WTC11 (cell line): ENCODE measurements around the gene CWH43. TPM values are rescaled to one million over a fixed set of nuclear protein-coding genes. Genes with fewer than 3 reads are reported as not detected.

ENCODE experiments used
- ATAC-seq: fragments of 200-7000 bp; cut with Tn5 transposase; 2 replicates; pipeline ENCODE4 v1.10.0; 2021; ENCODE audit warnings: mild to moderate bottlenecking, moderate library complexity
- Bru-seq: library from RNA; stranded (reverse); fragments of 400-500 nt; gene quantifications from one replicate; lab custom pipeline; 2021; lab: Mats Ljungman, UMichigan
- CTCF ChIA-PET: fragments of 300-600 bp; sonication (Branson Sonifier 250); formaldehyde crosslinking; loops from one replicate; lab custom pipeline; 2021; ENCODE audit warnings: antibody characterized with exemption; lab: Charles Lee
- POLR2A ChIA-PET: fragments of 350-600 bp; sonication (Branson Sonifier 250); formaldehyde crosslinking; loops from one replicate; lab custom pipeline; 2021; ENCODE audit warnings: antibody characterized with exemption; lab: Charles Lee
- DNase-seq: peaks from one replicate; pipeline ENCODE4 v3.0.0; 2021; ENCODE audit warnings: low spot score
- H3K27ac Mint-ChIP-seq: 2 replicates; pipeline ENCODE4 v1.8.0; 2021; ENCODE audit warnings: mixed read lengths
- H3K27me3 Mint-ChIP-seq: 2 replicates; pipeline ENCODE4 v1.8.0; 2021; ENCODE audit warnings: low read depth, mild to moderate bottlenecking, moderate library complexity, mixed read lengths
- H3K36me3 Mint-ChIP-seq: 2 replicates; pipeline ENCODE4 v1.8.0; 2021; ENCODE audit warnings: mixed read lengths
- H3K4me1 Mint-ChIP-seq: 2 replicates; pipeline ENCODE4 v1.8.0; 2022; ENCODE audit warnings: mixed read lengths
- H3K4me3 Mint-ChIP-seq: 2 replicates; pipeline ENCODE4 v1.8.0; 2021; ENCODE audit warnings: mild to moderate bottlenecking, moderate library complexity, mixed read lengths
- H3K9me3 Mint-ChIP-seq: 2 replicates; pipeline ENCODE4 v1.8.0; 2021; ENCODE audit warnings: mixed read lengths
- AR ChIP-seq: fragments of 250-450 bp; sonication (Bioruptor Pico); IDR thresholded peaks from 2 replicates; pipeline ENCODE4 v1.9.0; 2021; ENCODE audit warnings: mild to moderate bottlenecking
- ATF1 ChIP-seq: sonication (generic); formaldehyde crosslinking; IDR thresholded peaks from 2 replicates; pipeline ENCODE4 v1.8.1; 2023; ENCODE audit warnings: mild to moderate bottlenecking, moderate library complexity, missing genetic modification reagents
- CREM ChIP-seq: sonication (generic); formaldehyde crosslinking; IDR thresholded peaks from 2 replicates; pipeline ENCODE4 v1.8.1; 2022; ENCODE audit warnings: mild to moderate bottlenecking, missing genetic modification reagents, moderate library complexity
- E2F1 ChIP-seq: sonication (generic); formaldehyde crosslinking; IDR thresholded peaks from 2 replicates; pipeline ENCODE4 v1.8.0; 2022; ENCODE audit warnings: mild to moderate bottlenecking, missing genetic modification reagents
- ETV6 ChIP-seq: sonication (generic); formaldehyde crosslinking; IDR thresholded peaks from 2 replicates; pipeline ENCODE4 v1.8.1; 2022; ENCODE audit warnings: mild to moderate bottlenecking, missing genetic modification reagents
- FOXJ3 ChIP-seq: sonication (generic); formaldehyde crosslinking; IDR thresholded peaks from 2 replicates; pipeline ENCODE4 v1.9.0; 2021; ENCODE audit warnings: missing genetic modification reagents, mild to moderate bottlenecking, borderline replicate concordance
- FOXP4 ChIP-seq: sonication (generic); formaldehyde crosslinking; IDR thresholded peaks from 2 replicates; pipeline ENCODE4 v1.8.0; 2022; ENCODE audit warnings: mild to moderate bottlenecking, missing genetic modification reagents
- HMGXB4 ChIP-seq: sonication (generic); formaldehyde crosslinking; IDR thresholded peaks from 2 replicates; pipeline ENCODE4 v1.8.1; 2023; ENCODE audit warnings: mild to moderate bottlenecking, moderate library complexity, missing genetic modification reagents
- IRF1 ChIP-seq: sonication (generic); formaldehyde crosslinking; IDR thresholded peaks from 2 replicates; pipeline ENCODE4 v1.8.0; 2023; ENCODE audit warnings: missing genetic modification reagents
- JAZF1 ChIP-seq: fragments of 250-450 bp; sonication (Bioruptor Pico); IDR thresholded peaks from 2 replicates; pipeline ENCODE4 v1.9.0; 2021; ENCODE audit warnings: moderate library complexity, mild to moderate bottlenecking, inconsistent platforms
- MAX ChIP-seq: sonication (generic); formaldehyde crosslinking; IDR thresholded peaks from 2 replicates; pipeline ENCODE4 v1.8.0; 2022; ENCODE audit warnings: mild to moderate bottlenecking, missing genetic modification reagents
- MLX ChIP-seq: sonication (generic); formaldehyde crosslinking; IDR thresholded peaks from 2 replicates; pipeline ENCODE4 v1.8.1; 2023; ENCODE audit warnings: mild to moderate bottlenecking, missing genetic modification reagents, moderate library complexity
- NFE2L1 ChIP-seq: sonication (generic); formaldehyde crosslinking; IDR thresholded peaks from 2 replicates; pipeline ENCODE4 v1.8.1; 2023; ENCODE audit warnings: missing genetic modification reagents
- PREB ChIP-seq: sonication (generic); formaldehyde crosslinking; IDR thresholded peaks from 2 replicates; pipeline ENCODE4 v1.8.1; 2022; ENCODE audit warnings: mild to moderate bottlenecking, missing genetic modification reagents, moderate library complexity, borderline replicate concordance
- SMAD4 ChIP-seq: sonication (generic); formaldehyde crosslinking; IDR thresholded peaks from 2 replicates; pipeline ENCODE4 v1.8.0; 2022; ENCODE audit warnings: mild to moderate bottlenecking, missing genetic modification reagents
- TCF7 ChIP-seq: sonication (generic); formaldehyde crosslinking; IDR thresholded peaks from 2 replicates; pipeline ENCODE4 v1.8.0; 2022; ENCODE audit warnings: mild to moderate bottlenecking, low read depth, missing genetic modification reagents, moderate library complexity
- TEAD1 ChIP-seq: sonication (generic); formaldehyde crosslinking; IDR thresholded peaks from 2 replicates; pipeline ENCODE4 v1.8.0; 2022; ENCODE audit warnings: mild to moderate bottlenecking, missing genetic modification reagents
- ZBTB21 ChIP-seq: sonication (generic); formaldehyde crosslinking; IDR thresholded peaks from 2 replicates; pipeline ENCODE4 v1.8.1; 2023; ENCODE audit warnings: mild to moderate bottlenecking, missing genetic modification reagents, borderline replicate concordance
- ZBTB43 ChIP-seq: sonication (generic); formaldehyde crosslinking; IDR thresholded peaks from 2 replicates; pipeline ENCODE4 v1.8.1; 2023; ENCODE audit warnings: mild to moderate bottlenecking, missing genetic modification reagents
- ZNF317 ChIP-seq: sonication (generic); formaldehyde crosslinking; IDR thresholded peaks from 2 replicates; pipeline ENCODE4 v1.8.1; 2023; ENCODE audit warnings: low read depth, mild to moderate bottlenecking, moderate library complexity, missing genetic modification reagents, borderline replicate concordance
- ZNF416 ChIP-seq: fragments of 250-450 bp; sonication (Bioruptor Pico); IDR thresholded peaks from 2 replicates; pipeline ENCODE4 v1.9.0; 2021; ENCODE audit warnings: mild to moderate bottlenecking, inconsistent platforms
- ZNF423 ChIP-seq: fragments of 250-450 bp; sonication (Bioruptor Pico); IDR thresholded peaks from 2 replicates; pipeline ENCODE4 v2.1.2; 2022; ENCODE audit warnings: mild to moderate bottlenecking, moderate library complexity
- ZSCAN18 ChIP-seq: fragments of 250-450 bp; sonication (Bioruptor Pico); IDR thresholded peaks from 2 replicates; pipeline ENCODE4 v2.1.2; 2022; ENCODE audit warnings: mild to moderate bottlenecking, moderate library complexity
- long read RNA-seq, 3 experiments: library from RNA in 1 of 3; library from capped mRNA in 1 of 3; library from polyadenylated mRNA in 1 of 3; unstranded in 2 of 3; stranded (forward) in 1 of 3; transcript quantifications; one replicate each; pipeline ENCODE4 v2.0.0, GENCODE V29; 2021
- total RNA-seq: library from RNA; stranded (reverse); gene quantifications from 3 replicates; pipeline ENCODE4 v1.2.3, GENCODE V29; 2021

Gene CWH43
- total RNA-seq: not detected in 3 replicates
- Bru-seq, nascent RNA: percentile 1 among the genes with signal in this experiment
- long read RNA-seq, experiment 1: 0 reads
- long read RNA-seq, experiment 2: 0 reads
- long read RNA-seq, experiment 3: 0 reads

- Mint-ChIP-seq H3K36me3 (no peaks in the 10 kb centered on the region), H3K9me3 (peaks cover 34% of the 10 kb centered on the region), H3K4me1 (0 out of 2 replicates have a peak, but pooled peaks cover 2% of the 10 kb centered on the region), H3K27ac (no peak within 1 kb of the TSS), H3K4me3 (peak within 1 kb of the TSS; percentile 66), H3K27me3 (peaks cover 73% of the 10 kb centered on the region)
- DNase-seq: peak; percentile 69
- peak; percentile 94 for ATAC-seq
- ChIA-PET CTCF (interaction anchor here (0.8 to 1.7 kb wide), 2 partner anchors 10 to 42 kb away, joined by 3 to 8 read pairs; no protein-coding TSS in a partner anchor), POLR2A (no interaction called here)
- TF ChIP-seq FOXJ3 (CRISPR knock-in tag): no peak
- TF ChIP-seq MLX (CRISPR knock-in tag): no peak
- no peak for TF ChIP-seq TEAD1 (CRISPR knock-in tag)
- no peak for TF ChIP-seq TCF7 (CRISPR knock-in tag)
- TF ChIP-seq JAZF1 (CRISPR knock-in tag): no peak
- TF ChIP-seq AR: no peak
- TF ChIP-seq PREB (CRISPR knock-in tag): no peak
- TF ChIP-seq IRF1 (CRISPR knock-in tag): no peak
- TF ChIP-seq ZBTB21 (CRISPR knock-in tag): 0 out of 2 replicates have a peak, but pooled peaks have one; percentile 25
- no peak for TF ChIP-seq ZBTB43 (CRISPR knock-in tag)
- TF ChIP-seq ETV6 (CRISPR knock-in tag): peak; percentile 29; the same call in 1 of the 2 replicates
- TF ChIP-seq CREM (CRISPR knock-in tag): no peak
- no peak for TF ChIP-seq SMAD4
- TF ChIP-seq ZNF416 (CRISPR knock-in tag): no peak
- no peak for TF ChIP-seq ZSCAN18 (CRISPR knock-in tag)
- TF ChIP-seq HMGXB4 (CRISPR knock-in tag): peak; percentile 77
- TF ChIP-seq E2F1 (CRISPR knock-in tag): no peak
- peak; percentile 54; the same call in 1 of the 2 replicates for TF ChIP-seq MAX (CRISPR knock-in tag)
- 0 out of 2 replicates have a peak, but pooled peaks have one; percentile 3 for TF ChIP-seq ATF1 (CRISPR knock-in tag)
- peak; percentile 62; the same call in 1 of the 2 replicates for TF ChIP-seq ZNF423
- TF ChIP-seq NFE2L1 (CRISPR knock-in tag): no peak
- no peak for TF ChIP-seq FOXP4 (CRISPR knock-in tag)
- TF ChIP-seq ZNF317 (CRISPR knock-in tag): 0 out of 2 replicates have a peak, but pooled peaks have one; percentile 20
These were observed at the start of gene CWH43 for GRCh38 chr4:48985976-48986653. CWH43 (plus strand) TSS chr4:48986275; CDS start chr4:48986430, 155 bp downstream.
